ENCODE measurements around the gene UBE2D4.
"Not testable (repeated sequence)": the region's sequence is repeated elsewhere in the genome, so short reads cannot be mapped to it uniquely, and the experiment has no call there.

The UBE2D4 gene

DNA sequence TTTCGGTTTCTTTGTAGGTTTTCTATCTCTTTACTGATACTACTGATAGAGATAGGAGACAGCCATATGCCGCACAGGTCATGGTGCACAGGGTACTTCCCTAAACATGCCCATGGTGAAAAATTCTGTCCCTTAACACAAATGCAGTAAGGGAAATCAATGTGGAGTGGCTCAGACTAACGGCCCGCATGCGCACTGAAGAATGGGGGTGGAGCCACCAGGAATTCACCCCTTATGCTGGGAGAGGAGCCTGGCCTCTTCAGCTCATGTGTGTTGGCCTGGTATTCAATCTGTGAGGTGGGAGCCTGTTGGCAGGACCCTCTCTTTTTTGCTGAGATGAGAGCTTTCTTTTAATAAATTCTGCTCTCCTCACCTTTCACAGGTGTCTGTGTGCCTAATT lies 11.4 kb upstream of the UBE2D4 start:
- no peak for DNase-seq

DNA sequence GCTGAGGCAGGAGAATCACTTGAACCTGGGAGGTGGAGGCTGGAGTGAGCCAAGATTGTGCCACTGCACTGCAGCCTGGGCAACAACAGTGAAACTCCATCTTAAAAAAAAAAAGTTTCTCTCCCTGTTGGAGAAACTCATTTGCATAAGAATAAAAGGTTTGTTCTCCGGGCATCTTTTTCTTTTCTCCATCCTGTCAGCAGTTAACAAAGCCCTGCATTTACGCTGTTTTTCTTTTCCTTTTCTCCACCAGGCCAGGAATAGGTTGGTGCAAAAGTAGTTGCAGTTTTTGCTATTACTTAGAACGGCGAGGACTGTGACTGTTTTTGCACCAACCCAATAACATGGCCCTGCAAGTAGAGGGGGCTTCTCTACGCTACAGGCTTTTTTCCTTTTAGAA lies 10.3 kb upstream of the UBE2D4 start:
- no peak for DNase-seq

DNA sequence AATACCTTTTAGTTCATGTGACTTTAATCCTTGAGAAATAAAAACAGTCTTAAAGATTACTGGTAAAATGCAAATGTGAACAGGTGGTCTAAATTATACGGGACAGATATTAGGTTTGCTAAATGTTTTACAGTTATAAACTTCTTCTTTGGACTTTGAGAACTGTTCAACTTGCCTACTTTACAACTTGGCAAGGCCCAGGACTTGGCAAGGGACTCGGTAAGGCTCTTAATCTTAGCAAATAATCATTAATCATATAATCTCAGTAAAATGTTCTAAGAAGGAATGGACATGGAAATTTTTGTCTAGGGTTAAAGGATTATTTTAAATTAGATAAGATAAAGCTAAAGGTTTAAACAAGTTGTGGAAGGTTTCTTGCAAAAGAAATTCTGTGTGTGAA lies 4.8 kb upstream of the UBE2D4 start:
- DNase-seq, result no peak

DNA sequence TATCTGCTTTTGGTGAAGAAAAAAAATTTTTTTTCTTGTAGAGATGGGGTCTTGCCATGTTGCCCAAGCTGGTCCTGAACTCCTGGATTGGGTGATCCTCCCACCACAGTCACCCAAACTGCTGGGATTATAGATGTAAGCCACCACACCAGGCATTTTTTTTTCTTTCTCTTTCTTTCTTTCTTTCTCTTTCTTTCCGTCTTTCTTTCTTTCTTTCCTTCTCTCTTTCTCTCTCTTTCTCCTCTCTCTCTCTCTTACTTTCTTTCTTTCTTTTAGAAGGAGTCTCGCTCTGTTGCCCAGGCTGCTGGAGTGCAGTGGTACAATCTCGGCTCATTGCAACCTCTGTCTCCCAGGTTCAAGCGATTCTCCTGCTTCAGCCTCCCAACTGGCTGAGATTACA lies 3.5 kb upstream of the UBE2D4 start:
- no peak for DNase-seq

DNA sequence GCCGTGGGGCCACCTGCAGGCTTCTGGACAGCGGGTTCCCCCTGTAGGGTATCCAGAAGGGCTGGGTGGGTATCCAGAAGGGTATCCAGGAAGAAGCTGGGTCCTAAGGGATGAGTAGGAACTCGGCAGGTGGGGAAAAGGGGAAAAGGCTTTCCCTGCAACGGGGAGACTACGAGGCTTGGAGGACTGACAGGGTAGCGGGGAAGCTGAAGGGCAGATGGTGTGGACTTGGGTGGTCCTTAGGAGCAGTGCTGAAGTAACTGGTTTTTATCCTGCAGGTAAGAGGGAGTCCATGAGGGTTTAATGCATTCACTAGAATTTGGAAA lies 525 bp downstream of the UBE2D4 start:
- DNase-seq, result no peak

DNA sequence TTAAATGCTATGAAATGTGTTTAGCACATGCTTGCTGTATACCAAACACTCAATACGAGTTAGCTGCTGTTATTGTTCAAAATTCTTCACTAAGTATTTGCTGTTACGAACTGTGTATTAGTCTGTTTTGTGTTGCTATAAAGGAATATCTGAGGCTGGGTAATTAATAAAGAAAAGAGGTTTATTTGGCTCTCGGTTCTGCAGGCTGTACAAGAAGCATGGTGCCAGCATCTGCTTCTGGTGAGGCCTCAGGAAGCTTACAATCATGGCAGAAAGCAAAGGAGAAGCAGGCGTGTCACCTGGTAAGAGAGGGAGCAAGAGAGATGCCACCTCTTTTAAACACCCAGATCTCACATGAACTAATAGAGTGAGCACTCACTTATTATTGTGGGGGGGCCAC lies 1.6 kb downstream of the UBE2D4 start:
- no peak for DNase-seq

DNA sequence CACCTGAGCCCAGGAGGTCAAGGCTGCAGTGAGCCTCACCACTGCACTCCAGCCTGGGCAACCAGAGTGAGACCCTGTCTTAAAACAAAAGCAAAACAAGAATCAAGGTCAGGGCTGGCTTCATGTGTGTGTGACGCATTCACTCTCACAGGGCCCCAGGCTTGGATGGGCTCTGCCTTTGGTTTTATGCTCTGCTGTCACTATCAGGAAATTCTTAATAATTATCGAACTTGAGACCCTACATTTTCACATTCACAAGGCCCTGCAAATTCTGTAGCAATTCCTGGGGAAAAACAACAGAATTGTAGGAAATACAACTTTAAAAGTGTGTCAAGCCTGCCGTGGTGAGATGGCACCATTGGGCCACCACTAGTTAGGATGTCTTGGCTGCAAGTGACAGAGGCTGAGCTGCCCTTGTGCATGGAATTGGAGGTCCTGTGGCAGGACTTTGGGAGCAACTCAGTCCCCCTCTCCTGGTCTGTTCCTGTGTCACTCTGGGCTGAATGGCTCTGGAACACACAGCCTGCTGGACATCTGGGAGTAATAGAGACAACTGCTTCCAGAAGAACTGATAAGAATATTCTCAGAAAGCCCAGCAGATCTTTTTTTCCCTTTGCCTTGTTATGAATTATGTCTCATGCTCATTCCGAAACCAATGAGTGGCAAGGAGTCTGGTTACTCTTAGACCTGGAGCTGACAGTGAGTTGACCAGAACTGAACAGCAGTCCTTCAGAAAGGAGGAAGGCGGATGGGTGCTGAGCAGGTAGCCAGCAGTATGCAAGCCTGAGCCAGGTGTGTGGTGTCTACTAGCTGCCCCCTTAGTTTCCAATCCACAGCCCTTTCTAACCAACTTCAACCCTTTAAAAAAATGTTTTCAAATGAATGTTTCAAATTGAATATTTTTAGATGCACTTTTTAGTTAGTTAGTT lies 3.6 kb downstream of the UBE2D4 start:
- no peak for DNase-seq

DNA sequence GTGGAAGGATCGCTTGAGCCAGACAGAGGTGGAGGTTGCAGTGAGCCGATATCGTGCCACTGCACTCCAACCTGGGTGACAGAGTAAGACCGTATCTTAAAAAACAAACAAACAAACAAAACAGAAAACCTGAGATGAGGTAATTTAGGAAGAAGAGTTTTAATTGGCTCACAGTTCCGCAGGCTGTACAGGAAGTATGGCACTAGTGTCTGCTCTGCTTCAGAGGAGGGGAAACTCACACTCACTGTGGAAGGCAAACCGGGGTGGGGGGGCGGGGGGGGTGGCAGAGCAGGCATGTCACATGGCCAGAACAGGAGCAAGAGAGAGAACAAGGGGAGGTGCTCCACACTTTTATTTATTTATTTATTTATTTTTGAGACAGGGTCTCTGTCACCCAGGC lies 5.1 kb downstream of the UBE2D4 start:
- DNase-seq, result no peak

DNA sequence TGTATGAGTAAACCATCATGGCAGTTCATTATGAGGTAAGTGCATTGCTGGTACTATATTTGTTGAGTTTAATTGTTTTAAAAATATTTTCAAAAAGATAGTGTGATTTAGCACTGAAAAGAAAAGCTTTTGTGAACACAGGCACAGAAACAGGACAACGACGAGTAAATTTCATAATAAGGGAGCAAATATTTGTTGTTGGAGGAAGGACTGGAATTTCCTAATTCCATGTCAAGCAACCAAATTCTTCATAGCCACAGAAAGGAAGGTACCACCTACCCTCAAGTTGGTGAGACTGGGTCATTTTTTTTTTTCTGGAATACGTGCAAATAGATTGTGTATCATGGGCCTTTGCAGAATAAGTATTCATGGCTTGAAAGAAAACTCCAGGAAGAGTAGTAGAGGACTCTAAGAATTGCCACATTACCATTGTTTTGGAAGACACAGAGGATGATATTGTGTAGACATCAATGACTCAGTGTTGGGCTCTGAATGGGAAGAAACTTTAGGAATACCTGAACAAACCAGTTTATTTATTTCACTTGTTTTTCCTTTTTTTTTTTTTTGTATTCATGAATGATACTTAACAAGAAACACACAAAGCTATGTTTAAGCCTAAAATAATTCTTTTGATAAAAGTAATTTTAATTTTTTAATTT lies 7.8 kb downstream of the UBE2D4 start:
- no peak for DNase-seq

DNA sequence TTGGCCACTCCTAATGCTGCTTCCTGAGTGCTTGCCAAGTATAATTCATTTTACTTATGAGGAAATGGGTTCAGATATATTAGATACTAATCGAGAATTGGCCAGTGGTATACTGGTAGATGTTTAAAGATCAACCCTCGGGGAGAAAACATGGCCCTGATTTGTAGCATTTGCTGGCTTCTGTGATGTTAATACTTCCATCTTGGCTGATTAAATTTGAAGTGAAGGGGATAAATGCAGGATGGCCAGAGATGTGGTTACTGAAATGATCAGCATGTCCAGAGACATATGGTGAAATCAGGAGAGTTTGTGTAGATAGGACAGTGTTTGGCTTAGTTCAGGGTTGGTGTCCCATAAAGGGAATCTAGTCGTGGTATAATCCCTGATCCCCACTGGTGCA lies 11.2 kb downstream of the UBE2D4 start:
- no peak for DNase-seq

DNA sequence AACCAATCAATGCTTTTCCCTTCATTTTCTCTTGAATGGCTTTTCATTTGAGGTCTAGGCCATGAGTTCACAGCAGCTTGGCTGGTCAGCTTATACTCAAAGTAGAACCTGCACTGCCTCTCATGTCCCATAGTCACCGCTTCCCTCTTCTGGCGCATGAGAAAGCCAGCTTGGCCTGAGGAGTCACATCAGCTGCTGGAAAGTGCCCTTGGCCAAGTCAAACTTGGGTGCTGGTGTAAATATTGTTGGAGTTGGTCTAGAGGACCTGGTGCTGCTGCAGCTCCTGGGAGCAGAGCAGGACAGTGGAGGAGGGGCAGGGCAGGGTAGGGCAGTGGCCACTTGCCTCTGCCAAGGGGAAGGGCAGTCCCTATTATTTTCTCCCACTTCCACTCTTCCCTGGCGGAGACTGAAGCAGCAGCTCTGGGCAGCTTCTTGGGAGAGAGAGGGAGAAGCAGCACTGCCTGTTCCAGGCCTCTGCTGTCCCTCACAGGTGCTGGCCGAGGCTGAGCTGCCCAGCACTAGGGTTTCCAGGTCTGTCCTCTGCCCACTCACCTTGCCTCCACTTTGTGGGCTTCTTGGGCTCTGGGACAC lies 12.8 kb downstream of the UBE2D4 start:
- no peak for DNase-seq

DNA sequence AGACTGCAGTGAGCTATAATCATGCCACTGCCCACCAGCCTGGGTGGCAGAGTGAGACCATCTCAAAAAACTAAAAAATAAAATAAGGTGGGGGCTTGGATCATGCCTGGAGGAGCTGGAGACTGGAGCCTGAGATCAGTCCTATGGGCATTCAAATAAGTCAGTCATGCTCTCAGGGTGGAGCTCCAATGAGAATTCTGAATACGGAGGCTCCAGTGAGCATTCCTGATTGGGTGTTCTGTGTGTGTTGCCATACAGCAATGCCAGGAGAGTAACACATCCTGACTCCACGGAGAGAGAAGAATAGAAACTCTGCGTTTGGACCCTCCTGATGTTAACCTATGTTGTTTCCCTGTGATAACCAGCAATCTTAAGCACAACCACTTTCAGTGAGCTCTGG lies 16.0 kb downstream of the UBE2D4 start:
- no peak for DNase-seq

DNA sequence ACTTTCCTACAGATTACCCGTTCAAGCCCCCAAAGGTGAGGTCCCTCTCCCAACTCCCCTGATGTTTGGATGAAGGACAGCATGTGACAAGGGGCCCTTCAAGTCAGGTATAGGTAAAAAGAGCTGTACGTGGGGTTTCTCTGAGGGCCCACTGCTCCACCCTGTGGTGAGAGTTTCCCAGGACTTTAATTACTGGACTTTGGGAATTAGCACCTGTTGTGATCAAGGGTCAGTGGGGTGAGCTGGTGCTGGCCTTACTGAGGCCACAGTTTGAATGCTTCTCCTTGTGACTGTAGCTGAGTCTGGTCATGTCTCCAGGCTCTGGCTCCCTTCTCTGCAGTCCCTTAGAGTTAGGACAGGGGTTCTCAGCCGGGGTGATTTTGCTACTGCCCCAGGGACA lies 16.8 kb downstream of the UBE2D4 start:
- no peak for DNase-seq

DNA sequence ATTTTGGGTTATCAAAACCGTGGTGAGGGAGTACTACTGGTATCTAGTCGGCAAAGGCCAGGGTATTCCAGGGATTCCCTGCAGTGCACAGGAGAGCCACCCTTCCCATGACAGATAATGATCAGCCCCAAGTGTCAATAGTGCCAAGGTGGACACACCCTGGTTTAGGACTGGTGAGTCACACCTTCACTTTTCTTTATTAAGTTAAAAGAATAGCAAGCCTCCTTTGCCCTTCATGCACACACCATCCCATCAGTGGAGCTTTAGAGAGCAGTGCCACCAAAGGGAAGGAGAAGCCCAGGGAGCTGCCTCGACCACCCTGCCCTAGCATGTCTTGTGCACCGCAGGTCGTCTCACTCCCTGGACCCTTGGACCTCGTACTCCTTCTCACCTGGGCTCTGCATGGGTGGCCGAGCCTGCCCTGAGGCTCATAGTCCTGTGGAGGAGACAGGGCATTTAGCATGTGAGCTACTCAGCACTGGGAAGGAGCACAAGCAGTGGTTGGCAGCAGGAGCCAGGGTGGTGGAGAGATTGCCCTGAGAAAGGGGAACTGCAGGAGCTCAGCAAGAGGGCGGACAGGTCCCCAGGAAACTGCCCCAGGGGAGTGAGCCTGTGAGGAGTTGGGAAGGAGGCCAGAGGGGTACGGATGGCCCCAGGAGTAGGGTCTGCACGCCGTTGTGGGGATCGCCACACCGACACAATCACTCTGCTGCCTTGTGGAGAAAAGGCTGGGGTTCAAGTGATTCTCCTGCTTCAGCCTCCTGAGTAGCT lies 17.4 kb downstream of the UBE2D4 start:
- DNase-seq, result no peak

DNA sequence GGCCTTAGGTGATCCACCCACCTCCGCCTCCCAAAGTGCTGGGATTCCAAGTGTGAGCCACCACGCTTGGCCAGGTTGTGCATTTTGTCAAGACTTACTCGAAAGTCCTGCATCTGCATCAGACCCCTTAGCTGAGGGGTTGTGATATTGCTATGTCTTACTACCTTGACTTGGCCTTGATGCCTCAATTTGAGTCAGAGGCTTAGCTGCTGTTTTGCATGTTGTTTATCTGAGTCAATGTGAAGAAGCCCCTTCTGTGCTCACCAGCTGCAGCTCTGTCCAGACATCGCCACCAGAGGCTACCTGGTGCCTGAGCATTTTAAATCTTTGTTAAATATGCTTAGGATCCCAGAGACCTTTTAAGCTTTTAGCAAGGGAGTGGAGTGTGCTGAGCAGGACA lies 18.1 kb downstream of the UBE2D4 start:
- no peak for DNase-seq

DNA sequence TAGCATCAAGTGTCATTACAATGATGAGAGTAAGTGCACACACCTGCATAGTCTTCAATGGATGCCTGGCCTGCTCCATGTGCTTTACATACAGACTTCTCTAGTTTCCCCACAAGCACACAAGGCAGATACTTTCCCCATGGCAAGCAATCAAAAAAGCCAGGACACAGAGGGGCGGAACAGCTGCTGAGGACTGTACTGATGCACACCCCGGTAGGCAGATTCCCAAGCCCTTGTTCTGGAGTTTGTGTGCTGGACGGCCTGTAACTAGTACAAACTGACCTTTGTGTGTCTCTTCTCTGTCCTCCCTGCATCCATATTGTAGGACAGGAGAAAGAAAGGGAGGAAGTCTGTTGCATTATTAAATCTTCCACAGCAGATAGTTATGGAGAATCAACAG lies 25.8 kb downstream of the UBE2D4 start:
- DNase-seq, result no peak

DNA sequence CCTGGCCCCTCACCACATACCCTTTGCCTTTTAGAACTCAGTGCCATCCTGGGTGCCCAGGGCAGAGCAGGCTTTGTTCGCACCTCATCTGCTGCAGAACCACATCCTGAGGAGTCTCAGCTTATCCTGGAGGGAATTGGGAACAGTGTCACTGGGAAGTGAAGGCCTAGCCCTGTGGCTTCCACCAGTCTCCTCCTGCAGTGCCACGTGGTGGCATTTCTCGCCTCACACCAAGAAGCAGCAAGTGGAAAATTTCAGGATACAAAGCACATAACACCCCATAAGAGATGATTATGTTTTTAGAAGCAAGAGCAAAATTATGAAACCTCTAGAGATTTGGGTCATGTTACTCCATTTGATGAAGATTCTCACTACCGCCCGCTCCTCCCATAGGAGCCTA lies 26.8 kb downstream of the UBE2D4 start:
- no peak for DNase-seq

DNA sequence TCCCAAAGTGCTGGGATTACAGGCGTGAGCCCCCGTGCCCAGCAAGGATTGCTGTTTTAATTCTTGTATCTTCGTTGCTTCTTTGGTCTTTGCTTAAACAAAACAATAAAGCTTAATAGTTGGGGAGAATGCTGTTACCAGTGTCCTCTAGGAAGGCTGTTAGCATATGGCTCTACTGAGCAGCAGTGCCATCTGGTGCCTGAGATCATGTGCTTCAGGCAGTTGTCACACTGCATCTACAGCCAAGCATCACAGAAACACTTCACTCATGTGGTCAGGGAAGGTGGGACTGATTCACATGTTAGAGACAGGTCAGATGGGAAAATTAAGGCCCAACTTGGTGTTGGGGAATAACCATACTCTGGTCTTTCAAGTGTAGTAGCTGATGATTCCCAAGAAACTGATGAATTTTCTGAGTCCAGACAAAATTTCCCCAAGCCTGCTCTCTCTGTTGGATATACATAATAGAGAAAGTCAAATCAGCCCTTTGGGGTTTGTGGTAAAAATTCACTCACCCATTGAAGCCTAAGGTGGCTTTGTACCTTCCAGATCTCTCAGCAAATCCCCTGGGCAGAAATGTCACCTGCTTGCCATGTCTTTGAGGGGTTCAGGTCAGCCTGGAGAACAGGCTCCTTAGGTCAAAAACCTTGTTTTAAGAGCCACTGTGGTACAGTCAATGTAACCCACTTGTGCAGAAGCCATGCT lies 28.4 kb downstream of the UBE2D4 start:
- DNase-seq, result no peak

DNA sequence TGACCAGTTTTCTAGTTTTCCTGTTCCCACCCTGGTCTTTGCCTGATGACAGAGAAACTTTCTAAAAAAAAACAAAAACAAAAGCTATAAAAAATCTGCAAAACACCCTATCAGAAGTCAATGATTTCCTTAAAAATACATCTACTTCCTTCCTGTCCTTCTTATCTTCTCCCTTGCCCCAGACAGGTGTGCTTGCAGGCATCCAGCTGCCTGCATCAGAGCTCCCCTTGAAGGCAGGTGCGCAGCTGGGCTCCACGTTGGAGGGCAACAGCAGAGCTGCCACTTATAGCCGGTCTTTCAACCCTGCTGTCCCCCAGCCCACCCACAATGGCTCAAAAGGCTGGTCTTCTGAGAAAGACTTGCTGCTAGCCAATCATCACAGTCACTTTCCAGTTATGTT lies 29.8 kb downstream of the UBE2D4 start:
- no peak for DNase-seq

DNA sequence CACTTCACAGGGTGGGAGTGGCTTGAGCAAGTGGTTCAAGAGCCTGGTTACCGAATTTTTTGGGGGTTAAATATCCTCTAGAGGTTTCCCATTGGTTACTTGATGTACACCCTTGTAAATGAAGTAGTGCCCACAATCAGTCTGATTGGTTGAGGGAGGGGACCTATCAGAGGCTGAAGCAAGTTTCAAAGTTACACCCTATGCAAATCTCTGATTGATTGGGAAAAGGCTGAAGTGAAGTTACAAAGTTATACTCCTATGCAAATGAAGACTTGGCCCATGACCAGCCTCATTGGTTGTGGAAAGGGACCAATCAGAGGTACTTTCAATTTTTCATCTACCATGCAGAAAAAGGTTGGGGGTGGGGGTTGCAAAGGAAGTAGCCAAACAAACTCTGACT lies 34.7 kb downstream of the UBE2D4 start:
- no peak for DNase-seq

DNA sequence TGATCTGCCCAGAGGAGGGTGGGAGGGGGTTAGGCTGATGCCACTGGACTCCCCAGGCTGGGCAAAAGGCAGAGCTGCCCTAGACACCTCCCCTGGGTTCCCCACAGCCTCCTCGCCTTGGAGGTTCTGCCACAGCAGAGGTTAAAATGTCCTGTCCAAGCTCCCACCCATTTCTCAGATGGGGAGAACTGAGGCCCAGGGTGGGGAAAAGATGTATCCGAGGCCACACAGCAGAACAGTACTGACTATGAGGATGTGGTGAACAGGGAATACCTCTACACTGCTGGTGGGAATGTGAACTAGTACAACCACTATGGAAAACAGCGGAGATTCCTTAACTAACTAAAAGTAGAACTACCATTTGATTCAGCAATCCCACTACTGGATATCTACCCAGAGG lies 40.2 kb downstream of the UBE2D4 start:
- not testable (repeated sequence) for DNase-seq

DNA sequence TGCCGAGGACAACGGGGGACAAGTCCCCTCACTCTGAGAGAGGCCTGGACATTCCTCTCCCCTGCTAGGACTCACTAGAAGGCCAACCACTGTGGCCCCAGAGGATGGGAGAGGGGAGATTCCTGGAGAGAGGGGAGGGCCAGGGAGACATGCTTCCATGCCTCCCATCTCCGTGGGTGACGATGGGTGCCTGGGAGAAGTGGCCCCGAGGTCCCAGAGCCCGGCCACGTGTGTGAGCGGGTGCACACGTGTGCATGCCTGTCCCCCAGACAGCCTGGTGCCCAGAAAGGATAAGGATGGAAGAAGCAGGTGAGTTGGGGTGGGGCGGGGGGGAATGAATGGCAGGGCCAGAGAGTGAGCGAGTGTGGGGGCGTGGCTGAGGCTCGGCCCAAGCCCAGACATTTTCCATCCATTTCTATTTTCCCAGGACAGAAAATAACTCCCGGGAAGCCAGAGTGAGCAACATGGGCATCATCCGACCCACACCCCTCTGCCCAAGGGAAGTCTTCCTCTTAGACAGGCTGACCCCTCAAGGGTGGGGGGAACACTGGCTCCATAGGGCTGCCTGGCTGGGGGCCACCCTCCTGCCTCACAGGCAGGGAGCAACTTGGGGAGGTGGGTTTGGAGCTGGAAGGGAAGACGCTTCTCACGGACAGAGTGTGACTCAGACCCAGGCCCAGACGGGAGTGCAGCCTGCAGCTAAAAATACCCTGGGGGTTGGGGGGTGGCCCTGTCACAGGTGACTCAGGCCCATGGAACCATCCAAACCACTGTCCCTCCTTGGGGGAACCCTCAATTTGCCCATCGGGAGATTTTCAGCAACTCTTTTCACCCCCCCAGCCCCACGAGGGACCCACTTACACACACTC lies 42.2 kb downstream of the UBE2D4 start:
- DNase-seq, result not testable (repeated sequence)

Data from NCI-H2029 treated with DMSO at 0.1 percent for 48 hours (cell line).